ENCODE data around the gene CAMK2A.

Gene CAMK2A

DNA sequence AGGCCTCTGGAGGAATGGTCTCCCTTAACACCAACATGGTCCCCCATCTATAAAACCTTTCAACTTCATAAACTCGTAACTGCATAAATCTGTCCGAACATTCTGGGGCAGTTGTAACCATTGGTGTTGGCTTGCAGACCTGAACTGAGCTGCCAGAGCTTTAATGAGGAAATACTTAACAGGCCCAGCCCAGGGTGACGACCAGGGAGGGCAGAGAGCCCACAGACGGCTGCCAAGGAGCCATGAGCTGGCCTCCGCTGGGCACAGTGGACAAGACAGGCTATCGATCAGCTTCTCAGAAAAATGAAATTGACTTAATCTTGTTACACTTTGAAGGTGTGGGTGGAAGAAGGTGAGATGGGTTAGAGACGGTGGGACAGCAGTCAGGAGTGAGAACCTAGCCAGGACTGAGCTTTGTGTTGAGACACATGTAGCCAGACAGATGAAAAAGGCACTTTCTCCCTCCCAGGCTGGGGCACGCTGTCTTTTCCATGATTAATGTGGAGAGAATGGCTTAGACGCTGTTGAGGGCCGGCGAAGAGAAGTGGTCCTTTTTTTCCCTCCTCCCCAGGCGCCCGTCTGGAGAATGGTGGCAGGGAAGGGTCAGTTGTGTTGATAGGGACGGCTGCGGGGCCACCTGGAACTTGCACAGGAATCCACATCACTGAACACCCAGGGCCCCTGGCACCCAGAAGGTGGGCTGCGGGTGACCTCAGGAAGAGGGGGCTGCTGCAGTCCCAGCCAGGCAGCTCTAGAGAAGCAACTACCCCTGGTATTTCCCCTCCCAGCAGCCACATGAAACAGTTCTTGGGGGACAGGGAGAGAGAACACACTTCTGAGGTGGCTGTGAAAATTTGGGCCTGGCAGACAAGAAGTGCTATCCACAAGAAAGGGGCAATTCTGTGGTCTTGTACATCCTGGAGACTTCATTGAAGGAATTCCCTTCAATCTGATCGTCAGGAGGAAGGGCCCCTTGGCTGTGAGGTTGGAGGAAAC lies 40.6 kb upstream of the CAMK2A start:
- TF ChIP-seq, protein P1, sequence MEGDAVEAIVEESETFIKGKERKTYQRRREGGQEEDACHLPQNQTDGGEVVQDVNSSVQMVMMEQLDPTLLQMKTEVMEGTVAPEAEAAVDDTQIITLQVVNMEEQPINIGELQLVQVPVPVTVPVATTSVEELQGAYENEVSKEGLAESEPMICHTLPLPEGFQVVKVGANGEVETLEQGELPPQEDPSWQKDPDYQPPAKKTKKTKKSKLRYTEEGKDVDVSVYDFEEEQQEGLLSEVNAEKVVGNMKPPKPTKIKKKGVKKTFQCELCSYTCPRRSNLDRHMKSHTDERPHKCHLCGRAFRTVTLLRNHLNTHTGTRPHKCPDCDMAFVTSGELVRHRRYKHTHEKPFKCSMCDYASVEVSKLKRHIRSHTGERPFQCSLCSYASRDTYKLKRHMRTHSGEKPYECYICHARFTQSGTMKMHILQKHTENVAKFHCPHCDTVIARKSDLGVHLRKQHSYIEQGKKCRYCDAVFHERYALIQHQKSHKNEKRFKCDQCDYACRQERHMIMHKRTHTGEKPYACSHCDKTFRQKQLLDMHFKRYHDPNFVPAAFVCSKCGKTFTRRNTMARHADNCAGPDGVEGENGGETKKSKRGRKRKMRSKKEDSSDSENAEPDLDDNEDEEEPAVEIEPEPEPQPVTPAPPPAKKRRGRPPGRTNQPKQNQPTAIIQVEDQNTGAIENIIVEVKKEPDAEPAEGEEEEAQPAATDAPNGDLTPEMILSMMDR (IDR thresholded peaks at IDR 0.05; ENCODE audit: low read depth, low read length): no peak

DNA sequence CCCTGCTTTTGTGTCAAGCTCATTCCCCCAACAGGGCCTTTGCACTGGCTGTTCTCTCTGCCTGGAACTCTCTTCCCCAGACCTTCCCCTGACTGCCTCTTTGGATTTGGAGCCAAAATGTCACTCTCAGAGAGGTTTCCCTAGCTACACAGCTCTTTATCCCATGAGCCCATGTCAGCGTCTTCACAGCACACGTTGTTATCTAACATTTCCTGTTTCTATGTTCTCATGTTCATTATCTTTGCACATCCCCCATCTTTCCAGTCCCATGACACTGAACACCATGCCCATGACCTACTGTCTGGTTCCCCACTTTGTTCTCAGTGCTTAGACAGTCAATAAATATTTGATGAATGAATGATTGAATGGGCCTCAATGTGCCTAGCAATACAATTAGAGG lies 39.5 kb upstream of the CAMK2A start:
- Histone ChIP-seq H3K27me3 (ENCODE audit: insufficient read depth, low read depth, severe bottlenecking) (no peaks in the 10 kb centered on the region), H3K36me3 (no peaks in the 10 kb centered on the region), H3K27ac (no peak overlapping the region), H3K4me3 (ENCODE audit: low read depth, low read length) (no peak overlapping the region), H3K9me3 (ENCODE audit: severe bottlenecking) (no peaks in the 10 kb centered on the region)
- TF ChIP-seq, protein P1 (IDR thresholded peaks at IDR 0.05; ENCODE audit: low read depth, low read length): no peak
- DNase-seq: no peak

More for the DNA sequence above, 40.6 kb upstream of the CAMK2A start:
- no peak overlapping the region for H3K27ac ChIP-seq
- no peak for DNase-seq
- no peak overlapping the region for H3K4me3 ChIP-seq (ENCODE audit: low read depth, low read length)
- H3K27me3 ChIP-seq (ENCODE audit: insufficient read depth, low read depth, severe bottlenecking): no peaks in the 10 kb centered on the region
- H3K36me3 ChIP-seq: no peaks in the 10 kb centered on the region
- H3K9me3 ChIP-seq (ENCODE audit: severe bottlenecking): no peaks in the 10 kb centered on the region

DNA sequence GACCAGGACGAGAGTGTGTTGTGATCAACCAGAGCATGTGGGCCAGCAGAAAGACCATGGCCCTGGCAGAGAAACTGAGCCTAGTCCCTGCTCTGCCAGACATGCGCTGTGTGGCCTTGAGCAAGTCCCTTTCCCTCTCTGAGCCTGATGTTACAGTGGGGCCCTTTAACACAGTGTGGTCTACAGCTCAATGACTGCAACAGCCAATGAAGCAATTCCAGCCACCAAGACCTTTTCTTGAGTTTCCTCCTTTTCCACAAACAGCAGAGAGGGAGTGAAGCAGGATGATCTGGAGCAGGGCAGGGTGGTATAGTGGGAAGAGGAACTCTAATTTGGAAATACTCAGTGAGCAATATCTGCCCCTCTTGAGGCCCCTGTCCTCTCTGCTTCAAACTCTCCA lies 38.9 kb upstream of the CAMK2A start:
- no peak overlapping the region for H3K4me3 ChIP-seq (ENCODE audit: low read depth, low read length)
- TF ChIP-seq, protein P1 (IDR thresholded peaks at IDR 0.05; ENCODE audit: low read depth, low read length): no peak
- H3K27me3 ChIP-seq (ENCODE audit: insufficient read depth, low read depth, severe bottlenecking): no peaks in the 10 kb centered on the region

DNA sequence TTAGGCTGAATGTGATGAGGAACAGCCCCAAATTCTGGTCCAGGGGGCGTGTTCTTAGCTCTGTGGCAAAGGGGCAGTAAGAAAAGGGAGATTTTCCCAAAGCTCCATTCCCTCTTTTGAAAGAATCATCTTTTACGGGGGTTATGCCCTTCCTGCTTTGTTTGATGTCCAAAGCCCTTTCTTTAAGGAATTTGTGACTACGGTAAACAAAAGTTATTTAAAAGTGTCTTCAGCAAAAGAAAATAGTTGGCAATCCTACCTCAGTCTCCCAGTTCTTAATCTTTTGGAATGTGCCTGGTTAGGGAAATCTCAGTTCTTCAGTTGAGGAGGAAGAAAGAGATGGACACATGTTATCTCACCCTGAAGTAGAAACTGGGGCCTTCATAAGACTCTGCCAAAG lies 37.6 kb upstream of the CAMK2A start:
- H3K36me3 ChIP-seq: no peaks in the 10 kb centered on the region
- H3K9me3 ChIP-seq (ENCODE audit: severe bottlenecking): no peaks in the 10 kb centered on the region
- TF ChIP-seq, protein P1 (IDR thresholded peaks at IDR 0.05; ENCODE audit: low read depth, low read length): no peak
- DNase-seq: no peak
- no peak overlapping the region for H3K4me3 ChIP-seq (ENCODE audit: low read depth, low read length)
- no peaks in the 10 kb centered on the region for H3K27me3 ChIP-seq (ENCODE audit: insufficient read depth, low read depth, severe bottlenecking)
- H3K27ac ChIP-seq: no peak overlapping the region

More for the DNA sequence above, 38.9 kb upstream of the CAMK2A start:
- no peaks in the 10 kb centered on the region for H3K36me3 ChIP-seq
- H3K9me3 ChIP-seq (ENCODE audit: severe bottlenecking): no peaks in the 10 kb centered on the region
- no peak overlapping the region for H3K27ac ChIP-seq
- DNase-seq: no peak

DNA sequence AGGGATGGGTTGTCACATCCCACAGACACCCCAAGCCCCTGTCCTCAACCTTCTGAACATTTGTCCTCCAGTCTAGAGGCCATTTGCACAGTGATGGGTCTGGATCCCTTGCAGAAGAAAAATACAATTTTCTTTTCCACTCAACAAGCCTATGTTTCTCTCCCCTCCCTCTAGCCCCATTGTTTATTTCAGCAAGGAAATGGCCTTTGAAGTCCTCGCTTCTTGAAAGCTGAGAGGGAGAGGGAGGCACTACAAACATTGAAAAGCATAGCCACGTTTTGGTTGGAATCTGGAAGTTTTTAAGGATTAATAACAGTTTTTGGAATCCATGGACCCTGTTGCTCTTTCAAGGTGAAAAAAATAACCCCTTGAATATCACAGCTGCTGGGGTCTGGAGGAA lies 37.1 kb upstream of the CAMK2A start:
- H3K4me3 ChIP-seq (ENCODE audit: low read depth, low read length): no peak overlapping the region
- H3K9me3 ChIP-seq (ENCODE audit: severe bottlenecking): no peaks in the 10 kb centered on the region
- no peak overlapping the region for H3K27ac ChIP-seq
- TF ChIP-seq, protein P1 (IDR thresholded peaks at IDR 0.05; ENCODE audit: low read depth, low read length): no peak
- H3K36me3 ChIP-seq: no peaks in the 10 kb centered on the region
- no peak for DNase-seq
- no peaks in the 10 kb centered on the region for H3K27me3 ChIP-seq (ENCODE audit: insufficient read depth, low read depth, severe bottlenecking)

Data from WERI-Rb-1 (cell line).